Caco-2 (cell line): Measurements from ENCODE around the gene AFG3L2. TPM values are rescaled to one million over a fixed set of nuclear protein-coding genes. Genes with fewer than 3 reads are reported as not detected.

Experiments used
- BruUV-seq: library from RNA; stranded (reverse); fragments of 400-500 nt; replicated peaks from 2 replicates; lab custom pipeline; 2021; lab: Mats Ljungman, UMichigan
- CTCF ChIA-PET: fragments of 300-600 bp; sonication (Branson Sonifier 250); formaldehyde crosslinking; loops from one replicate; lab custom pipeline; 2022; ENCODE audit warnings: antibody characterized with exemption; lab: Charles Lee
- POLR2A ChIA-PET: fragments of 300-600 bp; sonication (Branson Sonifier 250); formaldehyde crosslinking; loops from one replicate; lab custom pipeline; 2022; ENCODE audit warnings: antibody characterized with exemption; lab: Charles Lee
- DNase-seq, 2 experiments: peaks; one replicate each; pipeline versions ENCODE4 v3.0.0 to v3.0.0-alpha.2; 2020 to 2022
- H3K27me3 ChIP-seq: replicated peaks from 2 replicates; pipeline ENCODE4 v1.6.0; 2011; ENCODE audit warnings: low read length; ENCODE audit not compliant: control insufficient read depth, insufficient read depth
- H3K36me3 ChIP-seq: 2 replicates; pipeline ENCODE4 v1.5.1; 2011; ENCODE audit warnings: low read length; ENCODE audit not compliant: control insufficient read depth, insufficient read depth
- H3K4me1 ChIP-seq: fragments of 250-450 bp; sonication (Bioruptor Pico); 2 replicates; pipeline ENCODE4 v1.5.1; 2020; ENCODE audit warnings: mild to moderate bottlenecking
- H3K4me3 ChIP-seq: 2 replicates; pipeline ENCODE4 v1.5.1; 2011; ENCODE audit warnings: low read depth, mild to moderate bottlenecking, control low read depth, low read length
- H3K9me3 ChIP-seq: fragments of 250-450 bp; sonication (Bioruptor Pico); 2 replicates; pipeline ENCODE4 v1.5.1; 2020; ENCODE audit warnings: mild to moderate bottlenecking, moderate library complexity
- H3K27ac Mint-ChIP-seq: one replicate; pipeline ENCODE4 v1.8.0; 2022; ENCODE audit warnings: mixed read lengths; ENCODE audit not compliant: unreplicated experiment
- H3K27me3 Mint-ChIP-seq: one replicate; pipeline ENCODE4 v1.8.0; 2022; ENCODE audit warnings: mixed read lengths; ENCODE audit not compliant: insufficient read depth, unreplicated experiment
- H3K36me3 Mint-ChIP-seq: one replicate; pipeline ENCODE4 v1.8.0; 2022; ENCODE audit warnings: mild to moderate bottlenecking, mixed read lengths; ENCODE audit not compliant: insufficient read depth, unreplicated experiment
- H3K4me1 Mint-ChIP-seq: one replicate; pipeline ENCODE4 v1.8.0; 2022; ENCODE audit warnings: low read depth, mixed read lengths; ENCODE audit not compliant: unreplicated experiment
- H3K4me3 Mint-ChIP-seq: one replicate; pipeline ENCODE4 v1.8.0; 2022; ENCODE audit warnings: mild to moderate bottlenecking, moderate library complexity, mixed read lengths; ENCODE audit not compliant: unreplicated experiment
- H3K9me3 Mint-ChIP-seq: one replicate; pipeline ENCODE4 v1.8.0; 2022; ENCODE audit warnings: mixed read lengths; ENCODE audit not compliant: unreplicated experiment
- intact Hi-C: fragments of 100-400 bp; cut with micrococcal nuclease; formaldehyde crosslinking; loops from one replicate; pipeline ENCODE4 v1.10.0; 2022; ENCODE audit not compliant: unreplicated experiment
- total RNA-seq: library from RNA; stranded (reverse); gene quantifications from 2 replicates; pipeline ENCODE4 v1.2.3, GENCODE V29; 2022
- TF ChIP-seq, protein P1 (sequence below), 2 experiments: fragments of 200-600 bp in 1 of 2; IDR thresholded peaks; 1 replicate in 1 of 2; 2 replicates in 1 of 2; pipeline versions ENCODE4 v1.5.1 to v1.8.0; 2011 to 2022; ENCODE audit warnings: antibody characterized with exemption in 1 of 2, control low read depth in 1 of 2, inconsistent platforms in 1 of 2, low read depth in 1 of 2, low read length in 1 of 2, mild to moderate bottlenecking in 1 of 2, moderate library complexity in 1 of 2; ENCODE audit not compliant: insufficient read depth in 1 of 2, severe bottlenecking in 1 of 2, unreplicated experiment in 1 of 2

AFG3L2 gene
- total RNA-seq, 1 experiment from 2014 or later = 72.0 TPM

DNA sequence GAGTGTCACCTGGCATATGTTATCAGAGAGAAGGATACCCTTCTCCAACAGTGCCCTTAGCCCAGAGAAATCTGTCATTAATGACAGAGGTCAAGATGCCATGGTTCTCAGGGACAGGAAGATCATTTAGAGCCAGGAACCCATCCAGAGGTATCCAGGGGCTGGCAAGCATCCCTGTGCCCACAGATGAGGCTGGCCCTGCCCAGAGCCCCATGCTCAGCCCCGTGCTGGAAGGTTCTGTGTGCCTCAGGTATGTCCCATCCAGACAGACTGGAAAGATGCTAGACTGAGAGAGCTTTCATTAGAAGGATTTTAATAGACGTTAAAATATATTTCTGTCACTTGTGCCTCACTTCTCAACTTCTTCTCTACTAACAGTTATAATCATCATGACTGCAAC, 77.2 kb downstream of the AFG3L2 start:
- H3K36me3 Mint-ChIP-seq = no peaks in the 10 kb centered on the region
- no peaks in the 10 kb centered on the region for H3K27me3 ChIP-seq
- TF ChIP-seq, protein P1, sequence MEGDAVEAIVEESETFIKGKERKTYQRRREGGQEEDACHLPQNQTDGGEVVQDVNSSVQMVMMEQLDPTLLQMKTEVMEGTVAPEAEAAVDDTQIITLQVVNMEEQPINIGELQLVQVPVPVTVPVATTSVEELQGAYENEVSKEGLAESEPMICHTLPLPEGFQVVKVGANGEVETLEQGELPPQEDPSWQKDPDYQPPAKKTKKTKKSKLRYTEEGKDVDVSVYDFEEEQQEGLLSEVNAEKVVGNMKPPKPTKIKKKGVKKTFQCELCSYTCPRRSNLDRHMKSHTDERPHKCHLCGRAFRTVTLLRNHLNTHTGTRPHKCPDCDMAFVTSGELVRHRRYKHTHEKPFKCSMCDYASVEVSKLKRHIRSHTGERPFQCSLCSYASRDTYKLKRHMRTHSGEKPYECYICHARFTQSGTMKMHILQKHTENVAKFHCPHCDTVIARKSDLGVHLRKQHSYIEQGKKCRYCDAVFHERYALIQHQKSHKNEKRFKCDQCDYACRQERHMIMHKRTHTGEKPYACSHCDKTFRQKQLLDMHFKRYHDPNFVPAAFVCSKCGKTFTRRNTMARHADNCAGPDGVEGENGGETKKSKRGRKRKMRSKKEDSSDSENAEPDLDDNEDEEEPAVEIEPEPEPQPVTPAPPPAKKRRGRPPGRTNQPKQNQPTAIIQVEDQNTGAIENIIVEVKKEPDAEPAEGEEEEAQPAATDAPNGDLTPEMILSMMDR (IDR thresholded peaks at IDR 0.05; ENCODE audit: insufficient read depth in 1 of 2, low read depth in 1 of 2, low read length in 1 of 2, severe bottlenecking in 1 of 2, unreplicated experiment in 1 of 2) = no peak
- POLR2A ChIA-PET = no interaction called here
- H3K27ac Mint-ChIP-seq = no peak overlapping the region
- CTCF ChIA-PET = no interaction called here
- H3K4me1 ChIP-seq = peaks cover 10% of the 10 kb centered on the region
- intact Hi-C loops = no loop called here
- no TSS peak for BruUV-seq
- no peak for DNase-seq
- no peaks in the 10 kb centered on the region for H3K27me3 Mint-ChIP-seq
- H3K4me3 ChIP-seq = no peak overlapping the region
- H3K4me1 Mint-ChIP-seq = no peaks in the 10 kb centered on the region
- no peaks in the 10 kb centered on the region for H3K9me3 ChIP-seq
- no peak overlapping the region for H3K4me3 Mint-ChIP-seq
- no peaks in the 10 kb centered on the region for H3K36me3 ChIP-seq
- no peaks in the 10 kb centered on the region for H3K9me3 Mint-ChIP-seq

DNA sequence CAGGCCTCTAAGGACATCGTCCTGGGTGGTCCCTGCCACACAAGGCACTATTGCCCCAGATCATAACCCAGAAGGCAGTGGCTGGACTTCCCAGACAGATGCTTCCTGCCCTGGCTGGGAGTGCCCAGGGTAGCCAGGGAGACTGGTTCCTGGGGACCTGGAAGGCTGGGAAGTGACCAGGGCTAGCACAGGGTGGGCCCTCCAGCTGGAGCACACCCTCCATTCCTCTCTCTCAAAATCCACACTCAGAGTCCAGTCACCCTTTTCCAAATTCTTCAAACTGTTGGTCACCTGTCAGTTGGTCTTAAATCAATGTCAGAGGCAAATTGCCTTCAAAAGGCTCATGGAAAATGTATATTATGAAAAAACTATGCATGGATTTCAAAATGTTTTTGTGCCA, 80.6 kb downstream of the AFG3L2 start:
- no TSS peak for BruUV-seq
- CTCF ChIA-PET = no interaction called here
- no peak overlapping the region for H3K4me3 Mint-ChIP-seq

DNA sequence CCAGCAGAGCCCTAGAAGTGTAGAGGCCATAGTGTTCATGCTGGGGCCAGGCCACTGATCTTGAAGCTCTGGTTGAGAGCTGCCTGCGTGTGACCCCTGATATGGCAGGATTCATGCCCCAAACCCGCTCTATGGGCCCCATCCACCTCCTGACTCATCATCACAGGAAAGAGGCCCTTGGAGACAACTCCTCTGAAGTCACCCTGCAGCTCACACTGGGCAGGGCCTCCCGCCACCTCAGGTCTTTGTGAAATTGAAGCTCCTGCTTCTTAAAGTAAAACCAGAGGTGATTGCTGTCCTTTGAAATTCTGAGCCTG, 81.0 kb downstream of the AFG3L2 start:
- intact Hi-C loops = no loop called here
- no peak overlapping the region for H3K4me3 ChIP-seq
- no peaks in the 10 kb centered on the region for H3K9me3 ChIP-seq
- no peaks in the 10 kb centered on the region for H3K36me3 ChIP-seq
- no TSS peak for BruUV-seq
- H3K4me3 Mint-ChIP-seq = no peak overlapping the region
- no peak for DNase-seq
- H3K27me3 ChIP-seq = no peaks in the 10 kb centered on the region
- H3K27me3 Mint-ChIP-seq = no peaks in the 10 kb centered on the region
- no peaks in the 10 kb centered on the region for H3K9me3 Mint-ChIP-seq
- no peaks in the 10 kb centered on the region for H3K36me3 Mint-ChIP-seq
- H3K4me1 Mint-ChIP-seq = no peaks in the 10 kb centered on the region
- TF ChIP-seq, protein P1 (IDR thresholded peaks at IDR 0.05; ENCODE audit: insufficient read depth in 1 of 2, low read depth in 1 of 2, low read length in 1 of 2, severe bottlenecking in 1 of 2, unreplicated experiment in 1 of 2) = no peak
- no peak overlapping the region for H3K27ac Mint-ChIP-seq
- ChIA-PET CTCF (interaction anchor here (0.5 kb wide), 1 partner anchor 12 kb away, joined by 3 read pairs; no protein-coding TSS in a partner anchor), POLR2A (no interaction called here)
- no peaks in the 10 kb centered on the region for H3K4me1 ChIP-seq

More for the DNA sequence above, 80.6 kb downstream of the AFG3L2 start:
- Histone ChIP-seq H3K4me3 (no peak overlapping the region), H3K4me1 (no peaks in the 10 kb centered on the region), H3K36me3 (no peaks in the 10 kb centered on the region), H3K27me3 (no peaks in the 10 kb centered on the region), H3K9me3 (no peaks in the 10 kb centered on the region)
- H3K4me1 Mint-ChIP-seq = no peaks in the 10 kb centered on the region
- intact Hi-C loops = no loop called here
- TF ChIP-seq, protein P1 (IDR thresholded peaks at IDR 0.05; ENCODE audit: insufficient read depth in 1 of 2, low read depth in 1 of 2, low read length in 1 of 2, severe bottlenecking in 1 of 2, unreplicated experiment in 1 of 2) = no peak
- POLR2A ChIA-PET = no interaction called here
- H3K27ac Mint-ChIP-seq = no peak overlapping the region
- no peaks in the 10 kb centered on the region for H3K27me3 Mint-ChIP-seq
- H3K36me3 Mint-ChIP-seq = no peaks in the 10 kb centered on the region
- H3K9me3 Mint-ChIP-seq = no peaks in the 10 kb centered on the region
- DNase-seq = no peak
